ENCODE data around the gene ERGIC1.

The ERGIC1 gene

GRCh38 chr5:172990776-172991175 lies 156.7 kb downstream of the ERGIC1 start:
- no peak for DNase-seq

GRCh38 chr5:172994405-172994804 lies 160.4 kb downstream of the ERGIC1 start:
- DNase-seq = no peak

- no peak for DNase-seq
Observed at GRCh38 chr5:172999372-172999973, 165.4 kb downstream of the ERGIC1 start.

- DNase-seq = no peak
Observed at GRCh38 chr5:172999974-173000373, 165.9 kb downstream of the ERGIC1 start.

GRCh38 chr5:173001229-173001841 lies 167.3 kb downstream of the ERGIC1 start:
- DNase-seq = no peak
